HG03139 (cell line): ENCODE measurements around the gene METTL16.

ENCODE experiments used
- ATAC-seq: cut with Tn5 transposase; IDR thresholded peaks from one replicate; pipeline ENCODE4 v1.9.1; 2021; ENCODE audit not compliant: unreplicated experiment

The METTL16 gene

DNA sequence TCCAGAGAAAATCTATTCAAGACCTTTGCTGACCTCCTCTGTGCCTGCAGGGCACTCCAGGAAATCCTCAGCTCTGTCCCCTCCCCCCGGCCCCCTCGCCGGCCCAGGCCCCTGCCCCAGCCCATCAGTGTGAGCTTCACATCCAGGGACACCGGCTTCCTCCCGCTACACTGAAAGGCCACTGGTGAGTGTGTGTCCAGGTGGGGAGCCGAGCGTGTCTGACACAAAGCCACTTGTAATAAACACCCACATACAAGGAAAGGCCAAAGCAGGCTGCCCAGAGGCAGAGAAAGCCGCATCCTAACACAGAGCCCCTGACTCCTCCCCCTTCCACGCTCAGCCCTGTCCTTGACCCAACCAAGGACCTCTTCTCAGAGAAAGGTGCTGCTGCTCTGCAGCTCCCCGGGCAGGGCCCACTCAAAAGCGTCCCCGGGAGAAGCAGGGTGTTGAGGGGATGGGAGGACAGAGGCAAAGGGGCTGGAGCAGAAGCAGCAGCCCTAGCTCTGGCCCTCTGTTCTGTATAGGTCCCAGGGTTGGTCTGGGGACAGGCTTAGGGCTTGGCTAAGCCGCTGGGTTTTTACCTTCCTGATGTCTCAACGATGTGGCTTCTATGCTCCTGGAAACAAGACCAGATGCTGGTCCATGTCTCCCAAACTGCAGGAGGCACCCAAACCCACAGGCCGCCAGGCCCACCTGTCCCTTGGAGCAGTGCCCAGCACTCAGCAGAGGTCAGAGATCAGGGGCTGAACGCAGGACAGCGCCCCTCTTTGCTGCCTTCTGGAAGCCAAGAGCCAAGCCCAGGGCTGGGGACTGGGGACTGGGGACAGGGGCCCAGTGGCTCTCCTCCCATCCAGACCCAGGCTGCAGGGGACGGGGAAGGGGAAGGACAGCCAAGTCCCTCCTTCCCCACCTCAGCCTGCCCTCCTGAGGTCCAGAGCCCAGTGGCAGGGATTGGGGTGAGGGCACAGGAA is 126.2 kb downstream of the METTL16 start:
- no peak for ATAC-seq

DNA sequence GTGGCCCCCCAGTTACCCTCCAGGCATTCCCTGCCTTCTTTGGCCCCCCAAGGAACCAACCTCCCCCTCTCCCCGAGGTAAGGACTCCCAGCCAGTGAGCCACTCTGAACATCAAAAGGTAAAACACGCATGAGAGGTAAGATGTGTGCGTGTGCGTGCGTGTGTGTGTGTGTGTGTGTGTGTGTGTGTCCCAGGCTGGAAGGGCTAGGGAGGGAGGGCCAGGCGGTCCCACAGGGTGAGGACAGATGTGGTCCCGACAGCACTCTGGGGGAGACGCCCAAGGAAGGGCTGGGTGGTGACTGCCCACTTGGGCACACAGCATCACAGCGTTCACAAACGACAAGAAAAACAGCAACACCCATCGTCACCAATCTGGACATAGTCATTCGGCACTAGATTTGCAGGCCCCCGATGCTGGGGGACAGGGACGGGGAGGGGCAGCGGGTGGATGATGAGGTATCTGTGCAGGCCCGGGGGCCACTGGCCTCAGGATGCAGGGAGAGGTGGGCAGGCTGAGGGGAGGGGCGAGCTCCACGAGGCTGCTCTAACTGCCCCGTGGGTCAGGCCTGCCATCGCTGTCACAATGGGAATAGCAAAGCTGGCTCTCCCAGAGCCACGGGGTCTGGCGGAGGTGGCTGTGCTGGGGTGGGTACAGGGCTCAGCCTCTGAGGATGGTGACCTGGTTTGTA is 127.1 kb downstream of the METTL16 start:
- ATAC-seq: no peak

DNA sequence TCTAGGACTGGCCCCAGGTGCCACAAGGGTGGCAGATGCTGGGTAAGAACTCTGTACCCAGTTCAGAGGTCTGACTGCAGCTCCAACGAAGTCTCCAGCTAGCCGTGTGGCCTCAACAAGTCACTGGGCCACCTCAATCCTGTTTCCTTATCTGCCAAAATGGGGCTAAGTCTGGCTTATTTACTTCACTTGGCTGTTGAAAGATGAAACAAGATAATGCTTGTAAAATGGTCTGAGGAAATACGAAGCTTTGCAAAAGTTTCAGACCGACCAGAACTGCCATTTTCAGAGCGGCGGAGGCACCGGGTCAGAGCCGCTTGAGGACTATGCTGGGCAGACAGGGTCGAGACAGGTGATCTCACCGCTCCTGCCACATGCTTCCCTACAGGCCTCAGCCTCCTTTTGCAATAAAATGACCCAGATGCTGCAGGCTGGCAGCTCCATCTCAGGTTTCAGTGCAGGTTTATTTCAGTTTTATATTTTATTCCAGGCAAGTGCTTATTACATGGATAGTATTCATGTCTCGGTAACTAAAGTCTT is 128.0 kb downstream of the METTL16 start:
- ATAC-seq: no peak

DNA sequence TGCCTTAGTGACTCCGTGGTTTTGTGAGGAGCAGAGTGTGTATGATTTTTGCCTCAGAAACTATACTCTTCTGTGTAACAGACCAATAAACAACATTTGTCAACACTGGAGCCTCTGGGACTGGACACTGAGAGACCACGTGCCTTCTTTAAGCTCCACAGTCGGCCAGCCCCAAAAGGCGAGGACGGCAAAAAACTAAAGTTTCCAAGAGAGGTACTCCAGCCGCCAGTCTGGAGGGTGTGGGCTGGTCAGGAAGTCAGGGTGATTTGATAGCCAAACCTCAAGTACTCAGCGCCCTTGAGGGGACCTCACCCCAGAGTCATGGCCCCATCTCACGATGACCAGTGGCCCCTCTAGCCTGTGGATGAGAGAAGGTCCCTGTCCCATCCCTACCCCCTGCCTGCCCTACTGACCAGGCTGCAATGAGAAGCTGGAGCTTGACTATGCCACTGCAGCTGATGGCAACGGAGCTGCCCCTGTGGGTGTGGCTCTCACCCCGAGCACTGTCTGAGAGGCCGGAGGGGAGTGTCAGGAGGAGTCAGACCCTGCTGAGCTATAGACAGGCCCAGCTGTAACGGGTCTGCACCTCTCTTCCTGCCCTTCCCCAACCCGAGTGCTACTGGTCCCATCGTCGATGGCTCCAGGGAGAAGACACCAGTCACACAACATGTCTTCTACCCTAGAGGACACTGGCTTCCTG is 130.6 kb downstream of the METTL16 start:
- ATAC-seq: no peak

DNA sequence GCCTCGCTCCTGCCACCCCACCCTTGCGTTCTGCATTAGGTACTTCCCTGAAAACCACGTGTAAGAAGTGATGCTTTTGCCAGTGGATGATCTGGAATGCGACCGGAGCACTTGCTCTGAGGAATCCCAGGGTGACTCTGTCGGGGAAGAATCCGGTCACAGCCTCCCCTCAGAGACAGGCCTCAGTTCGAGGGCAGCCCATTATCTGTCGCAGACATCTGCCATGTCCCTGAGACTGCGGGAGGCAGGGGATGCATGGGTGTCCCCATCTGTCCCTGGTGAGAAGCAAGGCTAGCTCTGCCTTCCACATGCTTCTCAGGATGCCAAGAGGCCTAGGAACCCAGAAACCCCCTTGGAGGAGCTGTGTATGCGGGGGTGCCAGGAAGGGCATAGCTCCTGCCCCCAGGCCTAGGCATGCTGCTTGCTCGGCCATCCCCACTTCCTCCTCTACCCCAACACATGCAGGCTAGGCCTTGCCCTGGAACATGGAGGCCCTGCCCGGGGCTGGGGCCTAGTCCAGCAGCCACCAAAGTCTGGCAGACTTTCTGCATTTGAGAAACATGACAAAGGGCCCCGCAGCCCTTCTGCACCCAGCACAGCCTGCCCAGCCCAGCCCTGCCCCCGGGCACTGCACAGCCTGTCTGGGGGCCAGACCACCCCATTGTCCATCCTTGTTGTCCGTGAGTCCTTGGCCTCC is 131.3 kb downstream of the METTL16 start:
- no peak for ATAC-seq

DNA sequence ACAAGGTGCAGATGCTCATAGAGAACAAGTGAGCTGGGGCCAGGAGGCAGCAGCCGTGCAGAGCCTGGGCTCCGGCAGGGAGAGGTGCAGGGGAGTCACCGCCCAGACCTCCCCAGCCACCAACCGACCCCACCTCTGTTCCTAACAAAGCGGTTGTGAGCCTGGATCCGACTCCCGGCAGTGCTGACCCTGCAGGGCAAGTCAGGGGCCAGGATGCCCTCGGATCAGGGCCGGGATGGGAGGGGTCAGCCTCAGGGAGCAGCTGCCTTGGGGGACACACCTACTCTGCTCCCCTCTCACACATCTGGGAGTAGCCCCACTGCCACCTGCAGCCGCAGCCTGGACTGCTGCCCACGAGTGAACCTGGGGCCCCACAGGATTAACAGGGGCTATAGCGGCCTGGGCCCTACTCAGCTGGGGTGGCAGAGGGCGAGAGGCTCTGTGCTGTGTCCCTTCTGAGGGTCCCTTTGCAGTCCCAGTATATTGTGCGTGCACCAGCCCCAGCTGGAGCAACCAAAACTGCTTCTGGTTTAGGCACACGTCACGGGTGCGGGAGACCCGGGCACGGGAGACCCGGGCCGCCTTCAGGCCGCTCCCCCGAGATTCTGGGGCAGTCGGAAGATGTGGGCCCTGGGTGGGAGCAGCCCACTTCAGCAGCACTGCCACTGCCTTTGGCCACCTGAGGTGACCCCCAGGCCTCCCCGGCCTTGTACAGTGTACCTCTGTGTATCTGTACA is 132.0 kb downstream of the METTL16 start:
- ATAC-seq: no peak

- no peak for ATAC-seq
Measured at GRCh38 chr17:2378905-2379304, 132.8 kb downstream of the METTL16 start.

DNA sequence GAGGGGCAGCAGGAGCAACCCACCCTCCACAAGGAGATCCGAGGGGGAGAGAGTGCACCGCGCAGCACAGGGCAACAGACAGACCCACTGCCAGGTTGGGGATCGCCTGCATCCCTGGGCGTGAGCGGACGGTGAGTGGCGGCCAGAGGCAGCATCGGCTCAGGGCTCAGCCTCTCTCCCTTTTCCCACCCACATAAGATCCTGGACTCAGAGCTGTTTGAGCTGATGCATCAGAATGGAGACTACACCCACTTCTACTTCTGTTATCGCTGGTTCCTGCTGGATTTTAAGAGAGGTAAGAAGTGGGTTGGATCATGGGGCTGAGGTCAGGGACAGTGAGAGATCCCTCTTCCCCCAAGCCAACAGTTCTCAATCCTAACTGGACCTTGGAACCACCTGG is 134.0 kb downstream of the METTL16 start:
- no peak for ATAC-seq

DNA sequence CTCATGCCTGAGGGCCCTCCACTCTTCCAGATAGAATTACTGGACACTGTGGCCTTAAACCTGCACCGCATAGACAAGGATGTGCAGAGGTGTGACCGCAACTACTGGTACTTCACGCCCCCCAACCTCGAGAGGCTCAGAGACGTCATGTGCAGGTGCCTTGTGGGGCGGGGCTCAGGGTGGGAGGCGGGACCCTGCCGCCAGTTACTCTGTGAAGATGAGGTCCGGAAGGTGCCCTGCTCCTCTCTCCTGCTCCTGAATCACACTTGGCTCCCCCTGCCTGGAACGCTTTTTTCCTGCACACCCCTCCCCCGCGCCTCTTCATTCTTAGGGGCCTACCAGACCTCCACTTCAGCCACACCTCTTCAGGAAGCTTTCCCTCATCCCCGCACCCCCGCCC is 135.6 kb downstream of the METTL16 start:
- no peak for ATAC-seq

GRCh38 chr17:2375406-2375805 is 136.3 kb downstream of the METTL16 start:
- no peak for ATAC-seq

DNA sequence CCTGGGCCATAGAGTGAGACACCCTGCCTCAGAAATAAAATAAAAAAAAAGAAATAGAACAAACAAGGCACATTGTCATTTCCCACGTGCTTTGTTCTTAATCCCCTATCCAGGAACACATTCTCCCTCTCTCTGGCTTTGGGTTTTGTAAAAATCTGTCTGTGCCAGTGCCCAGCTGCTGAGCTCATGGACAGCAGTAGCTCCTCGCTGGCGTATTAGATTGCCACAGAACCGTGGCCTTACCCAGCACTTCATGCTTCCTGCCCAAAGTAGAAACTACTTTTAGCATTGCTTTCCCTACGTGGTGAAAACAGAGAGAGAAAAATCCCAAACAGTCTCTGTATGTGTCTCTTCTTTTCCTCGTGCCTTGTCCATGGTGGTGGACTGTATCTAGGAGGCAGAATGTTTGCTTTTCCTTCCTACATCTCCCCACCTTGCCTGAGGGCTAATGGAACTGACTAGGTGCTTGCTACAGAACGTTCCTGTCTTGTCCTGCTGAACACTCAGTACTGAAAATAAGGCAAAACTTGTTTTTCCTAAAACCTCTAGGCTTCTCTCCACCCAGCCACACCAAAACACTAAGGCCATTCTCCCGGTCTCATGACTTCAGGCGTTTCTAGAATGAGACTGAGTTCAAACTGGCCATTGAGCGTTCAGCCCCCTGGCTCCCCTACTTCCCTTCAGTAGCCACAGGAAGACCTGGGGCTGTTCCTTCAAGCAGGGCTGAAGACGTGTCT is 137.0 kb downstream of the METTL16 start:
- ATAC-seq: no peak

DNA sequence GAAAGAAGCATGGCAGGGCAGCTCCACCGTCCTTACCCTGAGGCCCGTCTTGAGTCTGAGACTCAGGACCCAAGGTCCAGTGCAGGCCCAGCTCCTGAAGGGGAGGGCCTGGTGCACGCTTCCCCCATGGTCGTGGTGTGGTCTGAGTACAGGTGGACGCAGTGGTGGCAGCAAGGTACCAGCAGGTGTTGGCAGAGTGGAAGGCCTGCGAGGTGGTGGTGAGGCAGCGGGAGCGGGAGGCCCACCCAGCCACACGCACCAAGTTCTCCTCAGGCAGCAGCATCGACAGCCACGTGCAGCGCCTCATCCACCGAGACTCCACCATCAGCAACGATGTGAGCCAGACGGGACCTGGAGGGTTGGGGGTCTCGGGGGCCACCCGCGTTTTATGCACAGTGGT is 138.5 kb downstream of the METTL16 start:
- no peak for ATAC-seq

- ATAC-seq: no peak
Measured at GRCh38 chr17:2372681-2373080, 139.0 kb downstream of the METTL16 start.

DNA sequence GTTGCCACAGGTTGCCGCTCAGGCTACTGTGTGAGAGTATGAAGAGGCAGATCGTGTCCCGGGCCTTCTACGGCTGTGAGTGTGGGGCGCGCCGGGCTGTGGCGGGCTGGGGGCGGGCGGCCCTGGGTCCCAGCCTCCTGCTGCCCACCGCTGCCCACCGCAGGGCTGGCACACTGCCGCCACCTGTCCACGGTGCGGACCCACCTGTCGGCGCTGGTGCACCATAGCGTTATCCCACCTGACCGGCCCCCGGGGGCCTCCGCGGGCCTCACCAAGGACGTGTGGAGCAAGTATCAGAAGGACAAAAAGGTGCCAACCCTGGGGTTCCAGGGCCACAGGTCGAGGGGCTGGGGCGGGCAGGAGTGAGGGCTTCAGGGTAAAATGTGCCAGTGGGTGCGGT is 139.5 kb downstream of the METTL16 start:
- no peak for ATAC-seq

GRCh38 chr17:2371183-2372130 is 140.2 kb downstream of the METTL16 start:
- no peak for ATAC-seq

- no peak for ATAC-seq
Measured at GRCh38 chr17:2370211-2370589, 141.5 kb downstream of the METTL16 start.

GRCh38 chr17:2369551-2370210 is 142.0 kb downstream of the METTL16 start:
- no peak for ATAC-seq

GRCh38 chr17:2369039-2369438 is 142.6 kb downstream of the METTL16 start:
- ATAC-seq: no peak
